KMS-11 (cell line): ENCODE data around the gene TBXAS1.

ENCODE experiments used
- H2AFZ ChIP-seq: fragments of 200-600 bp; sonication (generic); 2 replicates; pipeline ENCODE4 v1.6.1; 2016; ENCODE audit warnings: antibody characterized with exemption, mixed run types, low read depth
- H3K27ac ChIP-seq: fragments of 200-600 bp; sonication (generic); 2 replicates; pipeline ENCODE4 v1.6.1; 2016; ENCODE audit warnings: mild to moderate bottlenecking, mixed run types
- H3K27me3 ChIP-seq: fragments of 200-600 bp; sonication (generic); 2 replicates; pipeline ENCODE4 v1.6.1; 2017; ENCODE audit warnings: mild to moderate bottlenecking, low read depth, mixed run types, moderate library complexity; ENCODE audit not compliant: insufficient read depth
- H3K36me3 ChIP-seq: fragments of 200-600 bp; sonication (generic); 2 replicates; pipeline ENCODE4 v1.6.1; 2017; ENCODE audit warnings: mild to moderate bottlenecking, mixed run types; ENCODE audit not compliant: insufficient read depth
- H3K4me1 ChIP-seq: fragments of 200-600 bp; sonication (generic); 2 replicates; pipeline ENCODE4 v1.6.1; 2016; ENCODE audit warnings: mild to moderate bottlenecking, low read depth, mixed run types; ENCODE audit not compliant: poor library complexity, severe bottlenecking
- H3K4me2 ChIP-seq: fragments of 200-600 bp; sonication (generic); 2 replicates; pipeline ENCODE4 v1.7.0; 2016; ENCODE audit warnings: mild to moderate bottlenecking, mixed run types
- H3K4me3 ChIP-seq: fragments of 200-600 bp; sonication (generic); IDR thresholded peaks from 2 replicates; pipeline ENCODE4 v1.6.1; 2017; ENCODE audit warnings: low read depth, low read length, mixed read lengths; ENCODE audit not compliant: insufficient read depth
- H3K79me2 ChIP-seq: fragments of 200-600 bp; sonication (generic); 2 replicates; pipeline ENCODE4 v1.6.1; 2016; ENCODE audit warnings: low read depth, mixed run types; ENCODE audit not compliant: insufficient read depth
- H3K9ac ChIP-seq: fragments of 200-600 bp; sonication (generic); 2 replicates; pipeline ENCODE4 v1.6.1; 2016; ENCODE audit warnings: mild to moderate bottlenecking, mixed run types
- H4K20me1 ChIP-seq: fragments of 200-600 bp; sonication (generic); 2 replicates; pipeline ENCODE4 v1.6.1; 2016; ENCODE audit warnings: mild to moderate bottlenecking, mixed run types; ENCODE audit not compliant: insufficient read depth
- CTCF ChIP-seq: fragments of 200-600 bp; sonication (generic); conservative IDR thresholded peaks from 2 replicates; pipeline ENCODE4 v1.6.1; 2017; ENCODE audit warnings: low read depth, mild to moderate bottlenecking, antibody characterized with exemption, low read length, moderate library complexity, mixed read lengths

The TBXAS1 gene

GRCh38 chr7:139959718-139960117 is 130.7 kb downstream of the TBXAS1 start:
- Histone ChIP-seq H3K4me2 (no peak overlapping the region), H4K20me1 (no peaks in the 10 kb centered on the region), H3K4me1 (no peaks in the 10 kb centered on the region), H3K27me3 (no peaks in the 10 kb centered on the region), H3K36me3 (no peaks in the 10 kb centered on the region), H3K27ac (no peak overlapping the region), H3K4me3 (no peak overlapping the region), H3K79me2 (no peaks in the 10 kb centered on the region), H2AFZ (no peak overlapping the region), H3K9ac (no peak overlapping the region)
- no peak for TF ChIP-seq CTCF

GRCh38 chr7:139960157-139960556 is 131.1 kb downstream of the TBXAS1 start:
- no peaks in the 10 kb centered on the region for H3K79me2 ChIP-seq

GRCh38 chr7:139965942-139966628 is 137.0 kb downstream of the TBXAS1 start:
- no peak overlapping the region for H3K4me3 ChIP-seq
- H4K20me1 ChIP-seq = no peaks in the 10 kb centered on the region
- H3K9ac ChIP-seq = no peak overlapping the region
- H3K4me1 ChIP-seq = no peaks in the 10 kb centered on the region
- TF ChIP-seq CTCF = no peak
- no peak overlapping the region for H3K27ac ChIP-seq
- H3K4me2 ChIP-seq = no peak overlapping the region
- no peaks in the 10 kb centered on the region for H3K79me2 ChIP-seq
- no peak overlapping the region for H2AFZ ChIP-seq
- no peaks in the 10 kb centered on the region for H3K27me3 ChIP-seq
- no peaks in the 10 kb centered on the region for H3K36me3 ChIP-seq

More at GRCh38 chr7:139960157-139960556, 131.1 kb downstream of the TBXAS1 start:
- no peak overlapping the region for H2AFZ ChIP-seq
- H3K4me2 ChIP-seq = no peak overlapping the region
- H3K4me3 ChIP-seq = no peak overlapping the region
- no peaks in the 10 kb centered on the region for H4K20me1 ChIP-seq
- no peak for TF ChIP-seq CTCF
- no peak overlapping the region for H3K27ac ChIP-seq
- no peaks in the 10 kb centered on the region for H3K27me3 ChIP-seq
- H3K4me1 ChIP-seq = no peaks in the 10 kb centered on the region
- H3K9ac ChIP-seq = no peak overlapping the region
- H3K36me3 ChIP-seq = no peaks in the 10 kb centered on the region

- Histone ChIP-seq H3K4me2 (no peak overlapping the region), H3K79me2 (no peaks in the 10 kb centered on the region), H3K27ac (no peak overlapping the region), H3K27me3 (no peaks in the 10 kb centered on the region), H2AFZ (no peak overlapping the region), H3K4me1 (no peaks in the 10 kb centered on the region), H3K4me3 (no peak overlapping the region), H4K20me1 (no peaks in the 10 kb centered on the region), H3K9ac (no peak overlapping the region), H3K36me3 (no peaks in the 10 kb centered on the region)
- TF ChIP-seq CTCF = no peak
These were observed 137.9 kb downstream of the TBXAS1 start for GRCh38 chr7:139966949-139967348.
